22Rv1 (cell line): ENCODE measurements around the gene DBN1.

Experiments used
- ZFX ChIP-seq: fragments of 450-650 bp; IDR thresholded peaks from 2 replicates; pipeline ENCODE4 v1.6.1; 2017; ENCODE audit warnings: antibody characterized with exemption, borderline replicate concordance
- TF ChIP-seq, protein P1 (sequence below): fragments of 450-650 bp; IDR thresholded peaks from 2 replicates; pipeline ENCODE4 v1.5.1; 2017; ENCODE audit warnings: mild to moderate bottlenecking

DNA sequence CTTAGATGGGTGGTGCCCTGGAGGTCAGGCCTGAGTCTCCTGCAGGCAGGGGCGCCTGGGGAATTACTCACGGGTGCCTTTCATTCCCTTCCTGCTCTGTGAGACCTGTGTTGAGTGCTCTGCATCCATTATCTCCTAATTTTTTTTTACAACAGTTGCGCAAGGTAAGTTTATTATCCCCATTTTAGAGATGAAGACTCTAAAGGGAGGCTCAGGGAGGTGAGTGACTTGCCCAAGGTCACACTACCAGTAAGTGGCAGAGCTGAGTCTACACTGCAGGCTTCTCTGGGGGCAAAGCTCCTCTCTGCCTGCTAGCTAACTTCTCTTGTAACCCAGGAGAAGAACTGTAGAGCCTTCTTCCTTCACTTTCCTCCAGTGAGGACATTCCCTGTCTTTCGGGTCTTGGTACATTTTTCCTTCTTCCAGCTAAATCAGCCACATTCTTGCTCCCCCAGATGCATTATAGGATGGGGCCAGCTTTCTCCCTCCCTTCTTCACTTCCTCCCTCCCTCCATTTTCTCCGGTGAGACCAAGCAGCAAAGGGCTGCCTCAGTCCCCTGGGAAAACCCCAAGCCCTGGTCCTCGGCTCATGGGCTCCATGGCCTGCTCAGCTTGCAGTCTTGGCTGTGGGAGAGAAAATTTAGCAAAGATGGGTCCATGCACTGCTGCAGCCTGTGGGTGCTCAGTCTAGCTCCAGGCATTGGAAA, 25.0 kb downstream of the DBN1 start:
- TF ChIP-seq, protein P1, sequence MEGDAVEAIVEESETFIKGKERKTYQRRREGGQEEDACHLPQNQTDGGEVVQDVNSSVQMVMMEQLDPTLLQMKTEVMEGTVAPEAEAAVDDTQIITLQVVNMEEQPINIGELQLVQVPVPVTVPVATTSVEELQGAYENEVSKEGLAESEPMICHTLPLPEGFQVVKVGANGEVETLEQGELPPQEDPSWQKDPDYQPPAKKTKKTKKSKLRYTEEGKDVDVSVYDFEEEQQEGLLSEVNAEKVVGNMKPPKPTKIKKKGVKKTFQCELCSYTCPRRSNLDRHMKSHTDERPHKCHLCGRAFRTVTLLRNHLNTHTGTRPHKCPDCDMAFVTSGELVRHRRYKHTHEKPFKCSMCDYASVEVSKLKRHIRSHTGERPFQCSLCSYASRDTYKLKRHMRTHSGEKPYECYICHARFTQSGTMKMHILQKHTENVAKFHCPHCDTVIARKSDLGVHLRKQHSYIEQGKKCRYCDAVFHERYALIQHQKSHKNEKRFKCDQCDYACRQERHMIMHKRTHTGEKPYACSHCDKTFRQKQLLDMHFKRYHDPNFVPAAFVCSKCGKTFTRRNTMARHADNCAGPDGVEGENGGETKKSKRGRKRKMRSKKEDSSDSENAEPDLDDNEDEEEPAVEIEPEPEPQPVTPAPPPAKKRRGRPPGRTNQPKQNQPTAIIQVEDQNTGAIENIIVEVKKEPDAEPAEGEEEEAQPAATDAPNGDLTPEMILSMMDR = no peak
- no peak for TF ChIP-seq ZFX
